GM23338 (cell line): ENCODE results near the gene DNAI2.

ENCODE experiments used
- EZH2 ChIP-seq: fragments of 200-600 bp; sonication (generic); IDR thresholded peaks from one replicate; pipeline ENCODE4 v1.8.0; 2017; ENCODE audit warnings: antibody characterized with exemption, mild to moderate bottlenecking, low read depth; ENCODE audit not compliant: unreplicated experiment
- TF ChIP-seq, protein P1 (sequence below), 2 experiments: fragments of 200-600 bp in 1 of 2; sonication (generic) in 1 of 2; conservative IDR thresholded peaks; 2 replicates each; pipeline versions ENCODE4 v1.5.1 to v1.6.1; 2016 to 2017; ENCODE audit warnings: antibody characterized with exemption in 2 of 2, low read depth in 2 of 2, mild to moderate bottlenecking in 2 of 2, moderate library complexity in 1 of 2

DNA sequence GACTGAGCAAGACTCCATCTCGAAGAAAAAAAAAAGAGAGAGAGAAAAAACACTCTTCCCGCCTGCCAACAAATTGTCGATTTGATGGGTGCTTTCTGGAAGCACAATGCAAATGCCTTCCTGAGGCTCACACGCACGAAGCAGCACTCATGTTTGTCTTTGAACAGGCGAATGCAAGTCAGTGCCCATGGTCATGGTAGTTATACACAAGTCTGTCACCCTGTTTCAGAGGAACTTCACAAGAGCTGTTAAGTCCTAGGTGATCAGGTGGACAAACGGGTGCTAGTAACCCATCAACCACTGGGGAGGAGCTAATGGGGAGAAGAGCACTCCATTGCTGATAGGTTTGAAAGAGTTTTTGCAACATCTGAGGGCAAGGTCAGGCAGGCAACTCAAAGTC is 6.5 kb upstream of the DNAI2 start:
- TF ChIP-seq, protein P1, sequence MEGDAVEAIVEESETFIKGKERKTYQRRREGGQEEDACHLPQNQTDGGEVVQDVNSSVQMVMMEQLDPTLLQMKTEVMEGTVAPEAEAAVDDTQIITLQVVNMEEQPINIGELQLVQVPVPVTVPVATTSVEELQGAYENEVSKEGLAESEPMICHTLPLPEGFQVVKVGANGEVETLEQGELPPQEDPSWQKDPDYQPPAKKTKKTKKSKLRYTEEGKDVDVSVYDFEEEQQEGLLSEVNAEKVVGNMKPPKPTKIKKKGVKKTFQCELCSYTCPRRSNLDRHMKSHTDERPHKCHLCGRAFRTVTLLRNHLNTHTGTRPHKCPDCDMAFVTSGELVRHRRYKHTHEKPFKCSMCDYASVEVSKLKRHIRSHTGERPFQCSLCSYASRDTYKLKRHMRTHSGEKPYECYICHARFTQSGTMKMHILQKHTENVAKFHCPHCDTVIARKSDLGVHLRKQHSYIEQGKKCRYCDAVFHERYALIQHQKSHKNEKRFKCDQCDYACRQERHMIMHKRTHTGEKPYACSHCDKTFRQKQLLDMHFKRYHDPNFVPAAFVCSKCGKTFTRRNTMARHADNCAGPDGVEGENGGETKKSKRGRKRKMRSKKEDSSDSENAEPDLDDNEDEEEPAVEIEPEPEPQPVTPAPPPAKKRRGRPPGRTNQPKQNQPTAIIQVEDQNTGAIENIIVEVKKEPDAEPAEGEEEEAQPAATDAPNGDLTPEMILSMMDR (conservative IDR thresholded peaks at IDR 0.05; ENCODE audit: low read depth in 2 of 2), result no peak
- no peak for TF ChIP-seq EZH2
